Loucy (cell line): ENCODE results near the gene PCDHGB5.

Experiments
- H2AFZ ChIP-seq: fragments of 200-600 bp; sonication (generic); 2 replicates; pipeline ENCODE4 v1.6.0; 2016; ENCODE audit warnings: antibody characterized with exemption, mild to moderate bottlenecking, low read length, moderate library complexity
- H3F3A ChIP-seq: fragments of 200-600 bp; 2 replicates; pipeline ENCODE4 v1.6.0; 2016; ENCODE audit warnings: antibody characterized with exemption, low read depth, mild to moderate bottlenecking
- H3K27me3 ChIP-seq: fragments of 200-600 bp; sonication (generic); 2 replicates; pipeline ENCODE4 v1.6.1; 2014; ENCODE audit warnings: low read length, mild to moderate bottlenecking; ENCODE audit not compliant: insufficient read depth, poor library complexity, severe bottlenecking
- H3K36me3 ChIP-seq: fragments of 200-600 bp; sonication (generic); 2 replicates; pipeline ENCODE4 v1.6.1; 2016; ENCODE audit warnings: low read length; ENCODE audit not compliant: insufficient read depth
- H3K4me1 ChIP-seq: fragments of 200-600 bp; sonication (generic); 2 replicates; pipeline ENCODE4 v1.5.1; 2014; ENCODE audit warnings: low read length, mild to moderate bottlenecking; ENCODE audit not compliant: insufficient read depth, poor library complexity, severe bottlenecking
- H3K4me2 ChIP-seq: fragments of 200-600 bp; sonication (generic); 2 replicates; pipeline ENCODE4 v1.6.0; 2014; ENCODE audit warnings: antibody characterized with exemption, low read length, low read depth, mild to moderate bottlenecking; ENCODE audit not compliant: poor library complexity, severe bottlenecking
- H3K4me3 ChIP-seq: fragments of 200-600 bp; sonication (generic); 2 replicates; pipeline ENCODE4 v1.5.1; 2014; ENCODE audit warnings: low read length, mild to moderate bottlenecking, mixed read lengths; ENCODE audit not compliant: poor library complexity, severe bottlenecking
- H3K79me2 ChIP-seq: fragments of 200-600 bp; sonication (generic); 2 replicates; pipeline ENCODE4 v1.6.1; 2014; ENCODE audit warnings: low read length; ENCODE audit not compliant: insufficient read depth
- H3K9ac ChIP-seq: fragments of 200-600 bp; sonication (generic); 2 replicates; pipeline ENCODE4 v1.6.0; 2014; ENCODE audit warnings: mild to moderate bottlenecking, low read depth, low read length, moderate library complexity; ENCODE audit not compliant: poor library complexity, severe bottlenecking
- H3K9me2 ChIP-seq: fragments of 200-600 bp; sonication (generic); replicated peaks from 2 replicates; pipeline ENCODE4 v1.6.1; 2016; ENCODE audit warnings: low read depth, low read length, mixed read lengths
- H3K9me3 ChIP-seq: fragments of 200-600 bp; sonication (generic); 2 replicates; pipeline ENCODE4 v1.6.1; 2014; ENCODE audit warnings: mild to moderate bottlenecking, antibody characterized with exemption, low read length, low read depth; ENCODE audit not compliant: insufficient read depth
- H4K20me1 ChIP-seq: fragments of 200-600 bp; sonication (generic); 2 replicates; pipeline ENCODE4 v1.6.0; 2014; ENCODE audit warnings: antibody characterized with exemption, low read length, mild to moderate bottlenecking; ENCODE audit not compliant: insufficient read depth, poor library complexity, severe bottlenecking
- EZH2phosphoT487 ChIP-seq: fragments of 200-600 bp; IDR thresholded peaks from 2 replicates; pipeline ENCODE4 v1.6.1; 2018; ENCODE audit warnings: antibody characterized with exemption, mild to moderate bottlenecking, moderate library complexity, borderline replicate concordance
- TF ChIP-seq, protein P1 (sequence below): fragments of 200-600 bp; sonication (generic); conservative IDR thresholded peaks from 2 replicates; pipeline ENCODE4 v1.5.1; 2014; ENCODE audit warnings: mild to moderate bottlenecking, antibody characterized with exemption, low read length

Gene PCDHGB5

DNA sequence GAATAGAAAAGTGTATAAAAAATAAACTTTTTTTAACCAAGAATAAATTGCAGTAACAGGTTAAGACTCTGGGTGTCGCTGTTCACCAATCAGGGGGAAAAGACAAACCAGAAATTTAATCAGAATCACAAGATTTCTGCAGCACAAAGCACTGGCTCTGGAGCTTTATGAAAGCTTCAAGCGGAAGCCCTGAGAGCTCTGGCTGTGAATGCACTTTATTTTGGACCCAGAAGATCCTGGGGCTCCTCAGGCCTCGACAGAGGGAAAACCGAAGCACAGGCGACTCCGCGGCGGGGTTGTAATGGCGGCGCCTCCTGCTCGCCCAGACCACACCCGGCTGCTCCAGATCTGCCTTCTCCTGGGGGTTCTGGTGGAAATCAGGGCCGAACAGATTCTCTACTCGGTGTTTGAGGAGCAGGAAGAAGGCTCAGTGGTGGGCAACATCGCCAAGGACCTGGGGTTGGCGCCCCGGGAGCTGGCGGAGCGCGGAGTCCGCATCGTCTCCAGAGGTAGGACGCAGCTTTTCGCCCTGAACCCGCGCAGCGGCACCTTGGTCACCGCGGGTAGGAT is 42.8 kb upstream of the PCDHGB5 start, which contains the start of gene PCDHGA4:
Gene PCDHGA4 (plus strand): TSS at position 122 of the 570 bp plus-strand sequence. CDS start 87 bp downstream, at position 209.
- Histone ChIP-seq H3K4me3 (no peak within 1 kb of the TSS), H3K4me1 (no peaks in the 10 kb centered on the region), H3K27me3 (no peaks in the 10 kb centered on the region), H3K9me3 (no peaks in the 10 kb centered on the region), H2AFZ (peak within 1 kb of the TSS; percentile 48; the same call in 1 of the 2 replicates), H3F3A (no peaks in the 10 kb centered on the region), H3K4me2 (no peak within 1 kb of the TSS), H4K20me1 (no peaks in the 10 kb centered on the region), H3K79me2 (no peaks in the 10 kb centered on the region), H3K9me2 (no peaks in the 10 kb centered on the region), H3K36me3 (no peaks in the 10 kb centered on the region), H3K9ac (no peak within 1 kb of the TSS)
- TF ChIP-seq EZH2phosphoT487, result no peak
- TF ChIP-seq, protein P1, sequence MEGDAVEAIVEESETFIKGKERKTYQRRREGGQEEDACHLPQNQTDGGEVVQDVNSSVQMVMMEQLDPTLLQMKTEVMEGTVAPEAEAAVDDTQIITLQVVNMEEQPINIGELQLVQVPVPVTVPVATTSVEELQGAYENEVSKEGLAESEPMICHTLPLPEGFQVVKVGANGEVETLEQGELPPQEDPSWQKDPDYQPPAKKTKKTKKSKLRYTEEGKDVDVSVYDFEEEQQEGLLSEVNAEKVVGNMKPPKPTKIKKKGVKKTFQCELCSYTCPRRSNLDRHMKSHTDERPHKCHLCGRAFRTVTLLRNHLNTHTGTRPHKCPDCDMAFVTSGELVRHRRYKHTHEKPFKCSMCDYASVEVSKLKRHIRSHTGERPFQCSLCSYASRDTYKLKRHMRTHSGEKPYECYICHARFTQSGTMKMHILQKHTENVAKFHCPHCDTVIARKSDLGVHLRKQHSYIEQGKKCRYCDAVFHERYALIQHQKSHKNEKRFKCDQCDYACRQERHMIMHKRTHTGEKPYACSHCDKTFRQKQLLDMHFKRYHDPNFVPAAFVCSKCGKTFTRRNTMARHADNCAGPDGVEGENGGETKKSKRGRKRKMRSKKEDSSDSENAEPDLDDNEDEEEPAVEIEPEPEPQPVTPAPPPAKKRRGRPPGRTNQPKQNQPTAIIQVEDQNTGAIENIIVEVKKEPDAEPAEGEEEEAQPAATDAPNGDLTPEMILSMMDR, result peak; percentile 80

GRCh38 chr5:141355641-141356040 is 42.1 kb upstream of the PCDHGB5 start:
- H3K36me3 ChIP-seq, result no peaks in the 10 kb centered on the region
- H3K27me3 ChIP-seq, result no peaks in the 10 kb centered on the region
- no peak overlapping the region for H2AFZ ChIP-seq

DNA sequence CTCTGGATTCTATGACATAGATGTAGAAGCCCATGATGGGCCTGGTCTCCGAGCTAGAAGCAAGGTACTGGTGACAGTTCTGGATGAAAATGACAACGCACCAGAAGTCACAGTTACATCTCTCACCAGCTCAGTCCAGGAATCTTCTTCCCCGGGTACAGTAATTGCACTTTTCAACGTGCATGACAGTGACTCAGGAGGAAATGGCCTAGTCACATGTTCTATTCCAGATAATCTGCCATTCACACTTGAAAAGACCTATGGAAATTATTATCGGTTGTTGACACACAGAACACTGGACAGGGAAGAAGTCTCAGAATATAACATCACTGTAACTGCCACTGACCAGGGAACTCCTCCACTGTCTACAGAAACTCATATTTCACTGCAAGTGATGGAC is 41.6 kb upstream of the PCDHGB5 start:
- Histone ChIP-seq H3K4me3 (no peak overlapping the region), H3K4me1 (no peaks in the 10 kb centered on the region), H3K4me2 (no peak overlapping the region), H2AFZ (no peak overlapping the region), H3K27me3 (no peaks in the 10 kb centered on the region), H3K9me2 (no peaks in the 10 kb centered on the region), H3K9me3 (no peaks in the 10 kb centered on the region), H3K9ac (no peak overlapping the region), H3K36me3 (no peaks in the 10 kb centered on the region), H3K79me2 (no peaks in the 10 kb centered on the region), H3F3A (no peaks in the 10 kb centered on the region), H4K20me1 (no peaks in the 10 kb centered on the region)
- TF ChIP-seq, protein P1, result no peak
- no peak for TF ChIP-seq EZH2phosphoT487

More at GRCh38 chr5:141355641-141356040, 42.1 kb upstream of the PCDHGB5 start:
- TF ChIP-seq, protein P1, result no peak
- TF ChIP-seq EZH2phosphoT487, result no peak
- Histone ChIP-seq H3K4me2 (no peak overlapping the region), H3K79me2 (no peaks in the 10 kb centered on the region), H4K20me1 (no peaks in the 10 kb centered on the region), H3F3A (no peaks in the 10 kb centered on the region), H3K9me2 (no peaks in the 10 kb centered on the region), H3K4me1 (no peaks in the 10 kb centered on the region), H3K4me3 (no peak overlapping the region), H3K9me3 (no peaks in the 10 kb centered on the region), H3K9ac (no peak overlapping the region)
